Measurements from ENCODE around the gene VIPR2.

DNA sequence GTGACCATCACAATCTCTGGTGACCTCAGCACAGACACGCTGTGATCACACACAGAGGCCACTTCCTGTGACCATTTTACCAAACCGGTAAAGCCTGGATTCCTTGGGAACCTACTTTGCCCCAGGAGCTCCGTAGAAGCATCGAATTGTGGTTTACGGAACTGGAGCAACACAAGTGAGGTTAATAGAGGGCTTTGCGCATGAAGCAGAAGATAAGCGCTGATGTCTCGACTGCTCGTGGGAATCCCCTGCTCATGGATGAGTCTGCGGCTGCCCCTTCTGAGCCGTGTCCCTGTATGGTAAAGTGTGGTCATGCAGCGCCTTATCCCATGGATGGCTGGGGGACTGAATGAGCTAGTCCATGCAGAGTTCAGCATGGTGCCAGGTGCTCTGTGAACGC, 53.6 kb downstream of the VIPR2 start:
- TF ChIP-seq, protein P1, sequence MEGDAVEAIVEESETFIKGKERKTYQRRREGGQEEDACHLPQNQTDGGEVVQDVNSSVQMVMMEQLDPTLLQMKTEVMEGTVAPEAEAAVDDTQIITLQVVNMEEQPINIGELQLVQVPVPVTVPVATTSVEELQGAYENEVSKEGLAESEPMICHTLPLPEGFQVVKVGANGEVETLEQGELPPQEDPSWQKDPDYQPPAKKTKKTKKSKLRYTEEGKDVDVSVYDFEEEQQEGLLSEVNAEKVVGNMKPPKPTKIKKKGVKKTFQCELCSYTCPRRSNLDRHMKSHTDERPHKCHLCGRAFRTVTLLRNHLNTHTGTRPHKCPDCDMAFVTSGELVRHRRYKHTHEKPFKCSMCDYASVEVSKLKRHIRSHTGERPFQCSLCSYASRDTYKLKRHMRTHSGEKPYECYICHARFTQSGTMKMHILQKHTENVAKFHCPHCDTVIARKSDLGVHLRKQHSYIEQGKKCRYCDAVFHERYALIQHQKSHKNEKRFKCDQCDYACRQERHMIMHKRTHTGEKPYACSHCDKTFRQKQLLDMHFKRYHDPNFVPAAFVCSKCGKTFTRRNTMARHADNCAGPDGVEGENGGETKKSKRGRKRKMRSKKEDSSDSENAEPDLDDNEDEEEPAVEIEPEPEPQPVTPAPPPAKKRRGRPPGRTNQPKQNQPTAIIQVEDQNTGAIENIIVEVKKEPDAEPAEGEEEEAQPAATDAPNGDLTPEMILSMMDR (IDR thresholded peaks at IDR 0.05), result no peak
- no peak for TF ChIP-seq POLR2A (IDR thresholded peaks at IDR 0.05)
